ENCODE results near the gene SLC9A4.

The SLC9A4 gene

GRCh38 chr2:102492006-102492405 is 19.0 kb downstream of the SLC9A4 start:
- in situ Hi-C loops (cut with HindIII; ENCODE audit: low sequenced_read_pairs): no loop called here

- in situ Hi-C loops (cut with HindIII; ENCODE audit: low sequenced_read_pairs): no loop called here
Measured at GRCh38 chr2:102494570-102494969, 21.5 kb downstream of the SLC9A4 start.

GRCh38 chr2:102498414-102498813 is 25.4 kb downstream of the SLC9A4 start:
- in situ Hi-C loops (cut with HindIII; ENCODE audit: low sequenced_read_pairs): no loop called here

GRCh38 chr2:102499558-102499957 is 26.5 kb downstream of the SLC9A4 start:
- in situ Hi-C loops (cut with HindIII; ENCODE audit: low sequenced_read_pairs): no loop called here

GRCh38 chr2:102502576-102502975 is 29.6 kb downstream of the SLC9A4 start:
- in situ Hi-C loops (cut with HindIII; ENCODE audit: low sequenced_read_pairs): no loop called here

GRCh38 chr2:102504833-102505232 is 31.8 kb downstream of the SLC9A4 start:
- in situ Hi-C loops (cut with HindIII; ENCODE audit: low sequenced_read_pairs): no loop called here

- in situ Hi-C loops (cut with HindIII; ENCODE audit: low sequenced_read_pairs): no loop called here
Measured at GRCh38 chr2:102505290-102505689, 32.3 kb downstream of the SLC9A4 start.

- in situ Hi-C loops (cut with HindIII; ENCODE audit: low sequenced_read_pairs): no loop called here
Measured at GRCh38 chr2:102506743-102507142, 33.7 kb downstream of the SLC9A4 start.

- in situ Hi-C loops (cut with HindIII; ENCODE audit: low sequenced_read_pairs): no loop called here
Measured at GRCh38 chr2:102508863-102509262, 35.8 kb downstream of the SLC9A4 start.

- in situ Hi-C loops (cut with HindIII; ENCODE audit: low sequenced_read_pairs): no loop called here
Measured at GRCh38 chr2:102509749-102510148, 36.7 kb downstream of the SLC9A4 start.

GRCh38 chr2:102510791-102511575 is 38.0 kb downstream of the SLC9A4 start:
- in situ Hi-C loops (cut with HindIII; ENCODE audit: low sequenced_read_pairs): no loop called here

GRCh38 chr2:102512161-102512560 is 39.1 kb downstream of the SLC9A4 start:
- in situ Hi-C loops (cut with HindIII; ENCODE audit: low sequenced_read_pairs): no loop called here

- in situ Hi-C loops (cut with HindIII; ENCODE audit: low sequenced_read_pairs): no loop called here
Measured at GRCh38 chr2:102513355-102513939, 40.4 kb downstream of the SLC9A4 start.

GRCh38 chr2:102514061-102514785 is 41.2 kb downstream of the SLC9A4 start:
- in situ Hi-C loops (cut with HindIII; ENCODE audit: low sequenced_read_pairs): no loop called here

- in situ Hi-C loops (cut with HindIII; ENCODE audit: low sequenced_read_pairs): no loop called here
Measured at GRCh38 chr2:102515851-102516250, 42.8 kb downstream of the SLC9A4 start.

- in situ Hi-C loops (cut with HindIII; ENCODE audit: low sequenced_read_pairs): no loop called here
Measured at GRCh38 chr2:102518170-102518569, 45.1 kb downstream of the SLC9A4 start.

GRCh38 chr2:102520009-102520408 is 47.0 kb downstream of the SLC9A4 start:
- in situ Hi-C loops (cut with HindIII; ENCODE audit: low sequenced_read_pairs): no loop called here

- in situ Hi-C loops (cut with HindIII; ENCODE audit: low sequenced_read_pairs): no loop called here
Measured at GRCh38 chr2:102520801-102521200, 47.8 kb downstream of the SLC9A4 start.

GRCh38 chr2:102522162-102522561 is 49.1 kb downstream of the SLC9A4 start:
- in situ Hi-C loops (cut with HindIII; ENCODE audit: low sequenced_read_pairs): no loop called here

GRCh38 chr2:102522890-102523289 is 49.9 kb downstream of the SLC9A4 start:
- in situ Hi-C loops (cut with HindIII; ENCODE audit: low sequenced_read_pairs): no loop called here

GRCh38 chr2:102523651-102524050 is 50.6 kb downstream of the SLC9A4 start:
- in situ Hi-C loops (cut with HindIII; ENCODE audit: low sequenced_read_pairs): no loop called here

GRCh38 chr2:102527086-102527485 is 54.1 kb downstream of the SLC9A4 start:
- in situ Hi-C loops (cut with HindIII; ENCODE audit: low sequenced_read_pairs): no loop called here

All from DLD1 (cell line).